ENCODE data around the gene SIRPA.

Gene SIRPA

DNA sequence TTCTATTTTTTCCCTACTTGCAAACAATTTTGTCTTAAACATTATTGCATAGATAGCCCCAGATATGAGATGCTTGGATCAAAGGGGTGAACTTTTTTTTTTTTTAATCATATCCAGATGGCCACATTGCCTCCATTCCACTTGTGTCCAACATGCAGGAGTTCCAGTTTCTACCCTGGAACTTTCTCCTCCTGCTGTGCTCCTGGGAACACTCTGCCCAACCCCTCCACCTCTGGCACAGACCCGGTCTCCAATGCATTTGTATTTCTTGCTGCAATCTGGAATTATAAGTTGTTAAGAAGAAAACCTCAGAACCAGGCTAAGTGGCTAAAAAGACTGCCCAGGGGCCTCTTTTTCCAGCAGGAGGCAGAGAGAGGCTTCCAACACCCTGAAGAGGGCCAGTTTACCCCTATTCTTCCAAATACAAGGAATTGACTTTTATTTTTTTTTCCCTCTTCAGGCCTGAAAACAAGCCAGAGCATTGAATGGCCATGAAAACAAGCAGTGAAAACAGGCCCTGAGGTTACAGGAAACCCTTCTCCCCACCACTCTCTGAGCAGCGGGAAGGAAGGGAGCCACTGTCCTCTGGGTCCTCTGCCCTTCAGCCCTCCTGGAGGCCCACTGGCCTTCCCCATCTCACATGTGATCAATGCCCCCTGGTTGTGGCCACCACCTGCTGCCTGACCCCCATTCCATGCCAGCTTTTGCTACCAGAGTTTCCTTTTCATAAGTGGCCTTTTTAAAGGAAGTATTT is 54.3 kb downstream of the SIRPA start:
- TF ChIP-seq, protein P1, sequence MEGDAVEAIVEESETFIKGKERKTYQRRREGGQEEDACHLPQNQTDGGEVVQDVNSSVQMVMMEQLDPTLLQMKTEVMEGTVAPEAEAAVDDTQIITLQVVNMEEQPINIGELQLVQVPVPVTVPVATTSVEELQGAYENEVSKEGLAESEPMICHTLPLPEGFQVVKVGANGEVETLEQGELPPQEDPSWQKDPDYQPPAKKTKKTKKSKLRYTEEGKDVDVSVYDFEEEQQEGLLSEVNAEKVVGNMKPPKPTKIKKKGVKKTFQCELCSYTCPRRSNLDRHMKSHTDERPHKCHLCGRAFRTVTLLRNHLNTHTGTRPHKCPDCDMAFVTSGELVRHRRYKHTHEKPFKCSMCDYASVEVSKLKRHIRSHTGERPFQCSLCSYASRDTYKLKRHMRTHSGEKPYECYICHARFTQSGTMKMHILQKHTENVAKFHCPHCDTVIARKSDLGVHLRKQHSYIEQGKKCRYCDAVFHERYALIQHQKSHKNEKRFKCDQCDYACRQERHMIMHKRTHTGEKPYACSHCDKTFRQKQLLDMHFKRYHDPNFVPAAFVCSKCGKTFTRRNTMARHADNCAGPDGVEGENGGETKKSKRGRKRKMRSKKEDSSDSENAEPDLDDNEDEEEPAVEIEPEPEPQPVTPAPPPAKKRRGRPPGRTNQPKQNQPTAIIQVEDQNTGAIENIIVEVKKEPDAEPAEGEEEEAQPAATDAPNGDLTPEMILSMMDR (IDR thresholded peaks at IDR 0.05; ENCODE audit: low read depth, low read length, missing control alignments): no peak
- no peak for DNase-seq (ENCODE audit: extremely low read depth, low read depth)
- no peak overlapping the region for H3K4me3 ChIP-seq (replicated peaks; ENCODE audit: low read depth, low read length)

DNA sequence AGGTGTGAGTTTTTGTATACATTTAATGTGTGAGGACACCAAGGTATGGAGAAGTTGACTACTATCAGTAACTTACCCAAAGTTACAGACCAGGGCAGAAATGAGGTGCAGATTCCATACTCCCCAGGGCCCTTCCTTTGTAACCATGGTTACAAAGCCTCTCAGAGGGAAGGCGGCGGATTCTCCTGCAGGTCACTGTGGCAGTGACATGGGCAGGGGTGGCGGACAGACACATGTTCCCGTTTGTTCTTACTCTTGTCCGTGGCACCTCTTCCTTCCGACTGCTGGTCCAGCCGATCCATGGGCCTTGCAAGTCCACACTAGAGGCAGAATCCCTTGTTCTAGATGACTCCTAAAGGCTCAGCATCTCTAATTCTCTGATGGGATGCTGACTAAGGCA is 55.6 kb downstream of the SIRPA start:
- no peak for DNase-seq (ENCODE audit: extremely low read depth, low read depth)
- no peak overlapping the region for H3K4me3 ChIP-seq (replicated peaks; ENCODE audit: low read depth, low read length)
- TF ChIP-seq, protein P1 (IDR thresholded peaks at IDR 0.05; ENCODE audit: low read depth, low read length, missing control alignments): no peak

DNA sequence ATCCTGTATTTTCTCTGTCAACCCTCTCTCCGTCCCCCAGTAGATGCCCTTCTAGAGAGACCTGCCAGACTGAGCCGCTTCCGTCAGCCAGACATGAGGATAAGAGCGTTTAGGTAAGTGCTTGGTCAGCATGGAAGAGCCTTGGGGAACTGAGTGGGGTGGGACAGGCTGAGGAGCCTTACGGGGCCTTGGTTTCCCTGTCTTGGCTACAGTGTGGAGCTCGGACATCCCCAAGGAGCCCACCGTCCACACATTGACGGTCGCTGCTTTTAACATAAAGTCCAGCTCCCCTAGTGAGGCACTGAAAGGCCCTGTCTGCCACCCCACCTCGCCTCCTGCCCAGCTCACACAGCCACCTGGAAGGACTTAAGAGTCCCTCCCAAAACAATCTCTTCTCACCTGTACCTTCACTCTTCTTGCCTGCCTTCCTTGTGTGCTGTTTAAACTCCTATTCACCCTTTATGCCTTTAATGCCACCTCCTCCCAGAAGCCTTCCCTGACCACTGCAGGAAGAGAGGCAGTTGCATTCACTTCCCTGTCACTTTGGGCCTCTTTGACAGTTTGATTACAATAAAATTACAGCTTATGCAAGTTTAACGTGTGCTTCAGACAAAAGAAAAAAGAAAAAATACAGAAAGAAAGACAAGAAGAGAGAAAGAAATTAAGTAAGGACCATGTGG is 56.4 kb downstream of the SIRPA start:
- no peak for DNase-seq (ENCODE audit: extremely low read depth, low read depth)
- TF ChIP-seq, protein P1 (IDR thresholded peaks at IDR 0.05; ENCODE audit: low read depth, low read length, missing control alignments): no peak
- H3K4me3 ChIP-seq (replicated peaks; ENCODE audit: low read depth, low read length): no peak overlapping the region

DNA sequence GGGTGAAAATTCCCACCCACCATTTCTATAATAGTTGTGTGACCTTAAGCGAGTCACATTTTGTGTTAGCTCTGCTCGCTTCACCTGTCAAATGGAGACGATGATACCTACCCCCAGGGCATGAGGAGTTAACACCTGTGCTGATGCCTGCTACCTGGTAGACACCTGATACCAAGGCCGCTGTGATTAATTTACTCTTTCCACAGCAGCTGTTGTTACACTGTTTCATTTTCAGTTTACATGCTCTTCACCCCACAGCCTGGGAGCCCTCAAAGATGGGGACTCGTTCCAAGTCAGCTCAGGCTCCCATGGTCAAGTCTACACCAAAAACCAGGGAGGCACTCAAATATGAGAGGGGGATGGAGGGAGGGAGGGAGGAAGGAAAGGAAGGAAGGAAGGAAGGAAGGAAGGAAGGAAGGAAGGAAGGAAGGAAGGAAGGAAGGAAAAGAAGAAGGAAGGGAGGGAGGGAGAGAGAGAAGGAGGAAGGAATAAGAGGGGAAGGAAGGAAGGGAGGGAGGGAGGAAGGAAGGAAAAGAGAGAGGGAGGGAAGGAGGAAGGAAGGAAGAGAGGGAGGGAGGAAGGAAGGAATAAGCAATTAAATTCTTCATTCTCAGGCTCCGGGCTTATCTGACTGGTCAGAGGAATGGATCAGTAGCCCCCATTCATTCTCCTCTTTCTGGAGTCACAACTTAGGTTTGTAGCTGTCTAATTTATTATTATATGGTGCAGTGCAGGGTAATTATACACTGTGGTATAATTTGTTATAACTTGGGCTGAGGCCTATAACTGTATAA is 57.7 kb downstream of the SIRPA start:
- no peak overlapping the region for H3K4me3 ChIP-seq (replicated peaks; ENCODE audit: low read depth, low read length)
- no peak for DNase-seq (ENCODE audit: extremely low read depth, low read depth)
- TF ChIP-seq, protein P1 (IDR thresholded peaks at IDR 0.05; ENCODE audit: low read depth, low read length, missing control alignments): no peak

DNA sequence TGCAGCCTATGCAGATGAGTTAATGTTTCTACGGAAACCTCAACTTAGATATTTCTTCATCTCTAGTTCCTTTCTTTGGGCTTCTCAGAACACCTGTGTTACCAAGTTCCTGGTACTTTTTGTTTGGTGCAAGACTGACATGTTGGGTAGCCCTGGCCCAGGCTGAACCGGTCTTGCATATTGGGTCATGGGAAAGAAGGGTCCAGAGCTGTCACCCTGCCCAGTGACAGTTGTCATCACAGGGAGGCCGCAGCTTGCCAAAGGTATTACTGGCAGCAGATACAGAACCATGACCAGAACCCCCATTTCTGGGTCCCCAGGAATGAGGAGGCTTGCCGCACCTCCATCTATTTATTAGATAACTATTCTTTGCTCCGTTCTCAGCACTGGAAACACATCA is 58.4 kb downstream of the SIRPA start:
- DNase-seq (ENCODE audit: extremely low read depth, low read depth): no peak
- TF ChIP-seq, protein P1 (IDR thresholded peaks at IDR 0.05; ENCODE audit: low read depth, low read length, missing control alignments): no peak
- no peak overlapping the region for H3K4me3 ChIP-seq (replicated peaks; ENCODE audit: low read depth, low read length)

DNA sequence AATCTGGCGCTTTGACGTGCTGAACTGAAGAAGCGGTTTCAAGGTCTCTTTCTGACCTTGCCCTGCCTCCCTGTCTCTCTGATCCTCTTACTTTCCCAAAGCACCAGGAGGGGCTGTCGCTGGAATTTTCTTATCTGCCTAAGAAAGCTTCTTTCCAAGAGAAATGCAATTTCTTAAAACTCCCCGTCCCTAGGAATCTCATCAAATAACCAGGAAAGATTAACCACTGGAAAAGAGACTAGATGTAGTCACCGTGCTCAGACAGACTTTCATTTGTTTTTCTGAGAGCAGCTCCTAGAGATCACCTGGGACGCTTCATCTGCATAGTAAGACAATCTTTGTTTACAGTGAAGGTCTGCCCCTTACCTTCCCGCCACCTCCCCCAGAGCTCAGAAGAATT is 60.0 kb downstream of the SIRPA start:
- TF ChIP-seq, protein P1 (IDR thresholded peaks at IDR 0.05; ENCODE audit: low read depth, low read length, missing control alignments): no peak

More for the DNA sequence above, 60.0 kb downstream of the SIRPA start:
- no peak overlapping the region for H3K4me3 ChIP-seq (replicated peaks; ENCODE audit: low read depth, low read length)
- no peak for DNase-seq (ENCODE audit: extremely low read depth, low read depth)
